BE2C (cell line): ENCODE data around the gene CBX6. TPM values are rescaled to one million over a fixed set of nuclear protein-coding genes. Genes with fewer than 3 reads are reported as not detected.

Source experiments
- DNase-seq: peaks from one replicate; pipeline ENCODE4 v3.0.0-alpha.2; 2020
- H3K27me3 ChIP-seq: fragments of 250-450 bp; sonication (Bioruptor Pico); 2 replicates; pipeline ENCODE4 v1.5.1; 2020; ENCODE audit warnings: mild to moderate bottlenecking
- H3K36me3 ChIP-seq: fragments of 250-450 bp; sonication (Bioruptor Pico); 2 replicates; pipeline ENCODE4 v1.5.1; 2020; ENCODE audit warnings: mild to moderate bottlenecking
- H3K4me1 ChIP-seq: fragments of 250-450 bp; sonication (Bioruptor Pico); 2 replicates; pipeline ENCODE4 v1.5.1; 2020
- H3K4me3 ChIP-seq: 2 replicates; pipeline ENCODE4 v1.5.1; 2011; ENCODE audit warnings: low read depth, low read length
- H3K9me3 ChIP-seq: fragments of 250-450 bp; sonication (Bioruptor Pico); 2 replicates; pipeline ENCODE4 v1.5.1; 2020
- polyA plus RNA-seq: library from polyadenylated mRNA; unstranded; fragments of >200 nt; gene quantifications from one replicate; pipeline ENCODE4 v1.2.1, GENCODE V29; 2012; ENCODE audit warnings: low read depth, missing spikeins; ENCODE audit not compliant: insufficient read length, insufficient read depth
- TF ChIP-seq, protein P1 (sequence below): IDR thresholded peaks from 2 replicates; pipeline ENCODE4 v1.5.1; 2012; ENCODE audit warnings: mild to moderate bottlenecking, low read depth, low read length

Gene CBX6
- polyA plus RNA-seq, result 69.0 TPM

DNA sequence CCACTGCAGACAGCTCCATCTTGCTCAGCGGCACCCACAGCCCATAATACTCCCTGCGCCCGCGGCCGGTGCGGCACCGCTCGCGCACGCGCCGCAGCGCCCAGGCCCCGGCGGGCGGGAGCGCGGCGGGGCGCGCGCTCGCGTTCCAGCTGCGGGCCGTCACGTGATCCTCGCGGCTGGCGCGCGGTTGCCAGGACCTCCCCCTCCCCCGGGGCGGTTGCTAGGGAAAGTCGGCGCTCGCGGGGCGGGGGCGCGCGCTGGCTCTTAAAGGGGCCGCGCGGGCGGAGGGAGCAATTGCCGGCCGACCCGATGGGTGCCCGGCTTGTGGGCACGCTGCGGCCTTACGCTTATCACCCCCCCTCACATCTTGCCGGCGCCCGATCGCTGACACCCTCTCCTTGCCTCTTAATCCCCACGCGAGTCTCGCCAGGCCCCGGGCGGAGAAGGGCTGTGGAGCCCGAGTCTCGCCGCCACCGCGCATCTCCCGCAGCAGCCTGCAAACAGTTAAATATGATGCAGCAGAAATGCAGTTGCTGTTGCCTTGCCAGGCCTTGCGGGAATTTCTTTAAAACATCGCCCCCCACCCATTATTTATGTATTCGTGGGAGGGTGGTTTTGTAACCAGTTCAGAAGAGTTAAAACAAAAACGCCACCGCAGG, at the start of gene CBX6:
TSS of gene CBX6 (minus strand) at position 45 of the 659 bp plus-strand sequence. CDS start at position 19, 26 bp downstream.
- peak within 1 kb of the TSS; percentile 90 for H3K4me3 ChIP-seq
- no peaks in the 10 kb centered on the region for H3K9me3 ChIP-seq
- H3K36me3 ChIP-seq, result peaks cover 27% of the 10 kb centered on the region
- H3K27me3 ChIP-seq, result no peaks in the 10 kb centered on the region
- TF ChIP-seq, protein P1, sequence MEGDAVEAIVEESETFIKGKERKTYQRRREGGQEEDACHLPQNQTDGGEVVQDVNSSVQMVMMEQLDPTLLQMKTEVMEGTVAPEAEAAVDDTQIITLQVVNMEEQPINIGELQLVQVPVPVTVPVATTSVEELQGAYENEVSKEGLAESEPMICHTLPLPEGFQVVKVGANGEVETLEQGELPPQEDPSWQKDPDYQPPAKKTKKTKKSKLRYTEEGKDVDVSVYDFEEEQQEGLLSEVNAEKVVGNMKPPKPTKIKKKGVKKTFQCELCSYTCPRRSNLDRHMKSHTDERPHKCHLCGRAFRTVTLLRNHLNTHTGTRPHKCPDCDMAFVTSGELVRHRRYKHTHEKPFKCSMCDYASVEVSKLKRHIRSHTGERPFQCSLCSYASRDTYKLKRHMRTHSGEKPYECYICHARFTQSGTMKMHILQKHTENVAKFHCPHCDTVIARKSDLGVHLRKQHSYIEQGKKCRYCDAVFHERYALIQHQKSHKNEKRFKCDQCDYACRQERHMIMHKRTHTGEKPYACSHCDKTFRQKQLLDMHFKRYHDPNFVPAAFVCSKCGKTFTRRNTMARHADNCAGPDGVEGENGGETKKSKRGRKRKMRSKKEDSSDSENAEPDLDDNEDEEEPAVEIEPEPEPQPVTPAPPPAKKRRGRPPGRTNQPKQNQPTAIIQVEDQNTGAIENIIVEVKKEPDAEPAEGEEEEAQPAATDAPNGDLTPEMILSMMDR, result no peak
- peaks cover 25% of the 10 kb centered on the region for H3K4me1 ChIP-seq
- DNase-seq, result peak; percentile 97

DNA sequence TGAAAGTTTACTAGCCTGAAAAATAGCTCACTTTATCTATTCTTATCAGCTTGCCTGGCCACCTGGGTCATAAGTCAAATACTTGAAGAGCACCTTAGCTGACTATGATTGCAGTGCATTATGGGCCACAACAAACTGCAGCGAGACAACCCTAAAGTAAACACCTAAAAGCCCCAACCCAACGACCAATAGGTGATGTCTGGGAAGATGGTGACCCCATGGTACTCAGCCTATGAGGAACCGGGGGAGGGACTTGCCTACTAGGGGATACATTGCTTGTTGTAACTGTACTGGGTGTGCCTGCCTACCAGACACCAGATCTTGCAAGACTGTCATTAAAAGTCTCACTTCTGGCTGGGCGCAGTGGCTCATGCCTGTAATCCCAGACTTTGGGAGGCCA, 49.8 kb upstream of the CBX6 start:
- Histone ChIP-seq H3K27me3 (no peaks in the 10 kb centered on the region), H3K4me1 (no peaks in the 10 kb centered on the region), H3K9me3 (no peaks in the 10 kb centered on the region), H3K36me3 (no peaks in the 10 kb centered on the region), H3K4me3 (no peak overlapping the region)
- DNase-seq, result no peak
- TF ChIP-seq, protein P1, result no peak

DNA sequence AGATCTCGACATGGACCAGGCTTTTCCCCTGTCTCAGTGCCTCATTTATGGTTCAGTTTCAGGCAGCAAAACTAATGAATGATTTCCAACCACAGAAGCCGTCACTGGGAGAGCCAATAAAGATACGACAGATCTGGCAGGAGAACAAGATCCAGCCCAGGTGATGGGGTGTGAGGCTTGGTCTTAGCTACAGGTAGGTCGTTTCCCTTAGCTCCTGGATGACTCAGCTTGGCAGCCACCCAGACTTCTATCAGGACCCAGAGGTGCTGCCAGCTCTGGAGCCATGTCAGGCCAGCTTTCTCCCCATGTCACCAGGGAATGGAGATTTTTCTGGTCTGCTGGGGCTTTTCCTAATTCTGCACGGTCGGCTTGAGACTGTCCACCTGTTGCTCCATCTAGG, 49.1 kb upstream of the CBX6 start:
- no peaks in the 10 kb centered on the region for H3K4me1 ChIP-seq
- H3K27me3 ChIP-seq, result no peaks in the 10 kb centered on the region
- no peaks in the 10 kb centered on the region for H3K36me3 ChIP-seq
- no peak overlapping the region for H3K4me3 ChIP-seq
- no peaks in the 10 kb centered on the region for H3K9me3 ChIP-seq
- DNase-seq, result no peak
- TF ChIP-seq, protein P1, result no peak

DNA sequence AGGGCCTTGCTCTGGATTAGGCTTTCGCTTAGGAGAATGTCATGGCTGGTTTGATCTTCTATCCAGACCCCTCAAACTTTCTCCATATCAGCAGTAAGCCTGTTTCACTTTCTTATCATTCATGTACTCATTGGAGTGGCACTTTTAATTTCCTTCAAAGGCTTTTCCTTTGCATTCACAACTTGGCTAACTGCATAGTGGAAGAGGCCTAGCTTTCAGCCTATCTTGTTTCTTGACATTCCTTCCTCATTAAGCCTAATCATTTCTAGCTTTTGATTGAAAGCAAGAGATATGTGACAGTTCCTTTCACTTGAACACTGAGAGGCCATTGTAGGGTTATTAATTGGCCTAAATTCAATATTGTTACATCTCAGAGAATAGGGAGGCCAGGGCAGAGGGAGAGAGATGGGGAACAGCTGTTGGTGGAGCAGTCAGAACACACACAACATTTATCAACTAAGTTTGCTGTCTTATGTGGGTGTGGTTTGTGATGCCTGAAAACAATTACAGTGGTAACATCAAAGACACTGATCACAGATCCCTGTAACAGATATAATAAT, 47.7 kb upstream of the CBX6 start:
- no peaks in the 10 kb centered on the region for H3K36me3 ChIP-seq
- no peak for DNase-seq

DNA sequence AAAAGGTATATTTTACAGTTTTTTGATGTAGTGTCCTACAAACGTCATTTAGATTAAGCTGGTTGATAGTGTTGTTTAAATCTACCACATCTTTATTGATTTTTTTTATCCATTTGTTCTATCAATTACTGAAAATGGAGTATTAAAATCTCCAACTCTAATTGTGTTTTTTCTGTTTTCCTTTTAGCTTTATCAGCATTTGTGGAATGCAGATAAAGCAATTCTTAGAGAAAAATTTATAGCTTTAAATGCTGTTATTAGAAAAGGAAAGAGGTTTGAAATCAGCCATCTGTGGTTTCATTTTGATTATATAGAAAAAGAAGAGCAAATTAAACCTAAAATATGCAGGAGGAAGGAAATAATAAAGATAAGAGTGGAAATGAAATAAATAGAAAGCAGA, 39.4 kb upstream of the CBX6 start:
- no peak for DNase-seq
- peaks cover 7% of the 10 kb centered on the region for H3K27me3 ChIP-seq
- TF ChIP-seq, protein P1, result no peak
- H3K36me3 ChIP-seq, result no peaks in the 10 kb centered on the region
- H3K9me3 ChIP-seq, result no peaks in the 10 kb centered on the region
- no peaks in the 10 kb centered on the region for H3K4me1 ChIP-seq
- H3K4me3 ChIP-seq, result no peak overlapping the region

More for the DNA sequence above, 47.7 kb upstream of the CBX6 start:
- Histone ChIP-seq H3K9me3 (no peaks in the 10 kb centered on the region), H3K4me1 (no peaks in the 10 kb centered on the region), H3K4me3 (no peak overlapping the region), H3K27me3 (no peaks in the 10 kb centered on the region)
- TF ChIP-seq, protein P1, result no peak

DNA sequence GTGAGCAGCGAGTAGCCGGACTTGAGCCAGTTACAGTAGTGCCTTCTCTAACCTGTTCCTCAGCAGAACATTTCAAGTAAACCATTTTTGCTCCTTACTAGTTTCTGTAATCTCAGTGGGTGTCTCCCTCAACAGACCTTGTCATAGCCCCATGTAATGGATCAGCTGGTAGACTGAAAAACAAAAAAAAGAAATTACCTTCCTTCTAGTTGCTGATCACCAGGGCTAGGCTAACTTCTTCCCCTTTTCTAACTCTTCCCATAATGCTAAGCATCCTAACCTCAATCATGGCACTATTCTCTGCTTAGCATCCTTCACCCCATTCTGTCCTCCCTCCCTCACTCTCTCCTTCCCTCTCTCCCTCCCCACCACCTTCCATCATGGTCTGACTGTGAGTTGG, 35.8 kb upstream of the CBX6 start:
- H3K36me3 ChIP-seq, result no peaks in the 10 kb centered on the region
- no peaks in the 10 kb centered on the region; the same call in none of the 2 replicates for H3K9me3 ChIP-seq
- H3K4me3 ChIP-seq, result no peak overlapping the region
- TF ChIP-seq, protein P1, result no peak
- no peaks in the 10 kb centered on the region for H3K4me1 ChIP-seq
- DNase-seq, result no peak
- peaks cover 7% of the 10 kb centered on the region for H3K27me3 ChIP-seq
